ENCODE data around the gene KCNK7. TPM values are rescaled to one million over a fixed set of nuclear protein-coding genes. Genes with fewer than 3 reads are reported as not detected.
A peak's percentile ranks its signal among the peaks of the same experiment; 100 is the strongest.

KCNK7 gene
- total RNA-seq, 4 donors from 2014 or later: 0.39 to 18.6 TPM; not detected in 2

GRCh38 chr11:65637032-65637557 lies 41.5 kb upstream of the KCNK7 start:
- TF ChIP-seq POLR2A (IDR thresholded peaks at IDR 0.05) (no peak), CTCF (IDR thresholded peaks at IDR 0.05 in 4 of 5, conservative IDR thresholded peaks at IDR 0.05 in 1 of 5) (no peak)
- in situ Hi-C loops (cut with MboI; ENCODE audit: low sequenced_read_pairs in 4 of 4): no loop called here
- Histone ChIP-seq H3K36me3 (peaks cover 0 to 42% of the 10 kb centered on the region in 2 donors), H3K9me3 (no peaks in the 10 kb centered on the region), H3K4me1 (peaks cover 17 to 20% of the 10 kb centered on the region in 2 donors), H3K4me3 (no peak overlapping the region), H3K27ac (peak overlapping the region; percentile 38 to 84 (median 82)), H3K27me3 (no peaks in the 10 kb centered on the region)
- ATAC-seq (no peak), DNase-seq (no peak)
- intact Hi-C loops (cut with DNase I; ENCODE audit: low total_unique reads): no loop called here

GRCh38 chr11:65636108-65637031 lies 40.8 kb upstream of the KCNK7 start:
- intact Hi-C loops (cut with DNase I; ENCODE audit: low total_unique reads) (no loop called here), in situ Hi-C loops (cut with MboI; ENCODE audit: low sequenced_read_pairs in 4 of 4) (no loop called here)
- DNase-seq (no peak), ATAC-seq (no peak)
- TF ChIP-seq CTCF (IDR thresholded peaks at IDR 0.05 in 4 of 5, conservative IDR thresholded peaks at IDR 0.05 in 1 of 5): no peak
- no peak for TF ChIP-seq POLR2A (IDR thresholded peaks at IDR 0.05)
- Histone ChIP-seq H3K4me3 (no peak overlapping the region), H3K9me3 (no peaks in the 10 kb centered on the region), H3K36me3 (peaks cover 0 to 45% of the 10 kb centered on the region in 2 donors), H3K27ac (peak overlapping the region in 1 of 4 donors; percentile 49), H3K4me1 (peaks cover 17 to 20% of the 10 kb centered on the region in 2 donors), H3K27me3 (no peaks in the 10 kb centered on the region)

- no peak overlapping the region for H3K27ac ChIP-seq
- no peak overlapping the region for H3K4me3 ChIP-seq
- ATAC-seq: no peak
- DNase-seq: no peak
- in situ Hi-C loops (cut with MboI; ENCODE audit: low sequenced_read_pairs in 4 of 4): no loop called here
- intact Hi-C loops (cut with DNase I; ENCODE audit: low total_unique reads): no loop called here
- TF ChIP-seq CTCF (IDR thresholded peaks at IDR 0.05 in 4 of 5, conservative IDR thresholded peaks at IDR 0.05 in 1 of 5): no peak
- no peak for TF ChIP-seq POLR2A (IDR thresholded peaks at IDR 0.05)
- H3K4me1 ChIP-seq: peaks cover 13 to 20% of the 10 kb centered on the region in 2 donors
- H3K27me3 ChIP-seq: no peaks in the 10 kb centered on the region
- H3K9me3 ChIP-seq: no peaks in the 10 kb centered on the region
- H3K36me3 ChIP-seq: peaks cover 0 to 58% of the 10 kb centered on the region in 2 donors
Measured at GRCh38 chr11:65634905-65635731, 39.5 kb upstream of the KCNK7 start.

GRCh38 chr11:65634440-65634839 lies 38.8 kb upstream of the KCNK7 start:
- TF ChIP-seq POLR2A (IDR thresholded peaks at IDR 0.05): no peak
- no peak for TF ChIP-seq CTCF (IDR thresholded peaks at IDR 0.05 in 4 of 5, conservative IDR thresholded peaks at IDR 0.05 in 1 of 5)
- intact Hi-C loops (cut with DNase I; ENCODE audit: low total_unique reads) (no loop called here), in situ Hi-C loops (cut with MboI; ENCODE audit: low sequenced_read_pairs in 4 of 4) (no loop called here)
- H3K4me1 ChIP-seq: peaks cover 13 to 16% of the 10 kb centered on the region in 2 donors
- DNase-seq (no peak), ATAC-seq (no peak)
- H3K9me3 ChIP-seq: no peaks in the 10 kb centered on the region
- no peaks in the 10 kb centered on the region for H3K27me3 ChIP-seq
- H3K36me3 ChIP-seq: peaks cover 0 to 64% of the 10 kb centered on the region in 2 donors
- no peak overlapping the region for H3K4me3 ChIP-seq
- no peak overlapping the region for H3K27ac ChIP-seq
